Omental fat pad (tissue), 4 donors: ENCODE data around the gene HOXB1. TPM values are rescaled to one million over a fixed set of nuclear protein-coding genes. Genes with fewer than 3 reads are reported as not detected.

Experiments used
- ATAC-seq: fragments of 150-250 bp; one replicate; pipeline ENCODE4 v1.9.1; 2016; ENCODE audit warnings: mild to moderate bottlenecking, moderate library complexity; ENCODE audit not compliant: low FRiP score
- DNase-seq: peaks from one replicate; pipeline ENCODE4 v3.0.0-alpha.2; 2019; ENCODE audit warnings: low spot score
- total RNA-seq, 4 donors: library from RNA; depleted of rRNA; stranded (reverse); fragments of >200 nt; gene quantifications; one replicate each; pipeline ENCODE4 v1.1.0, GENCODE V29; 2016
- TF ChIP-seq, protein P1 (sequence below), 3 donors: fragments of 450-650 bp; IDR thresholded peaks; one replicate each; pipeline ENCODE4 v1.5.1; 2016 to 2017; ENCODE audit warnings: antibody characterized with exemption in 3 of 3, mild to moderate bottlenecking in 3 of 3, moderate library complexity in 2 of 3

Gene HOXB1
- total RNA-seq, 4 donors from 2014 or later: not detected

DNA sequence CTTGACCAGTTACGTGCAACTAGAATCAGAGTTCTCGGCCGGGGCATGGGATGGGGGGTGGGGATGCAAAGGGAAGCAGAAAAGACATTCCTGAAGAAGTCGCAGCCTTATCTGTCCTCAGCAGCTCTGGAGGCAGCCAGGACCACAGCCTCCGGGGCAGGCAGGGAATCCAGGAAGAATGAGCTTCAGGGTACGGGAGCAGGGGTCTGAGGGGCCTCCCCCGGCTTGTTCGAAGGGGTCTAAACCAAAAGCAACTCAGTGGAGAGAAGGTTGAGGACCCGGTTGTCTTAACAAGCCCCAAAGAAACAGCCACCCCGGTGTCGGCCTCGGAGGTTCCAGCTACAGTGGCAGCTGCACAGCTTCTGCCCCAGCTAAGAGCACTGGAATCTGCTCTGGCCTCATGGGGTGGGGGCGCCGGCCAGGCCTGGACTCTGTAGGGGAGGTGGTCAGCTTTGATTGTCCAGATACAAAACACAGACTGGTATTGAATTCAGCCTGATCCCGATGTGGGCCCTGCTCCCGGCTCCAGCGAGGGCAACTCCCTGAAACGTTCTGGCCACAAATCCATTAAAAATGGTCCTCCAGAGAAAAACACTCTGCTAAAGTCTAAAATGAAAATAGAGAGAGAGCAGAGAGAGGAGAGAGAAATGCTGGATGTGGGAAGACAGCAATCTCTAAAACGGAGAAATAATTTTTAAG is 39.7 kb upstream of the HOXB1 start:
- TF ChIP-seq, protein P1, sequence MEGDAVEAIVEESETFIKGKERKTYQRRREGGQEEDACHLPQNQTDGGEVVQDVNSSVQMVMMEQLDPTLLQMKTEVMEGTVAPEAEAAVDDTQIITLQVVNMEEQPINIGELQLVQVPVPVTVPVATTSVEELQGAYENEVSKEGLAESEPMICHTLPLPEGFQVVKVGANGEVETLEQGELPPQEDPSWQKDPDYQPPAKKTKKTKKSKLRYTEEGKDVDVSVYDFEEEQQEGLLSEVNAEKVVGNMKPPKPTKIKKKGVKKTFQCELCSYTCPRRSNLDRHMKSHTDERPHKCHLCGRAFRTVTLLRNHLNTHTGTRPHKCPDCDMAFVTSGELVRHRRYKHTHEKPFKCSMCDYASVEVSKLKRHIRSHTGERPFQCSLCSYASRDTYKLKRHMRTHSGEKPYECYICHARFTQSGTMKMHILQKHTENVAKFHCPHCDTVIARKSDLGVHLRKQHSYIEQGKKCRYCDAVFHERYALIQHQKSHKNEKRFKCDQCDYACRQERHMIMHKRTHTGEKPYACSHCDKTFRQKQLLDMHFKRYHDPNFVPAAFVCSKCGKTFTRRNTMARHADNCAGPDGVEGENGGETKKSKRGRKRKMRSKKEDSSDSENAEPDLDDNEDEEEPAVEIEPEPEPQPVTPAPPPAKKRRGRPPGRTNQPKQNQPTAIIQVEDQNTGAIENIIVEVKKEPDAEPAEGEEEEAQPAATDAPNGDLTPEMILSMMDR (IDR thresholded peaks at IDR 0.05): no peak
- no peak for DNase-seq
- no peak for ATAC-seq

DNA sequence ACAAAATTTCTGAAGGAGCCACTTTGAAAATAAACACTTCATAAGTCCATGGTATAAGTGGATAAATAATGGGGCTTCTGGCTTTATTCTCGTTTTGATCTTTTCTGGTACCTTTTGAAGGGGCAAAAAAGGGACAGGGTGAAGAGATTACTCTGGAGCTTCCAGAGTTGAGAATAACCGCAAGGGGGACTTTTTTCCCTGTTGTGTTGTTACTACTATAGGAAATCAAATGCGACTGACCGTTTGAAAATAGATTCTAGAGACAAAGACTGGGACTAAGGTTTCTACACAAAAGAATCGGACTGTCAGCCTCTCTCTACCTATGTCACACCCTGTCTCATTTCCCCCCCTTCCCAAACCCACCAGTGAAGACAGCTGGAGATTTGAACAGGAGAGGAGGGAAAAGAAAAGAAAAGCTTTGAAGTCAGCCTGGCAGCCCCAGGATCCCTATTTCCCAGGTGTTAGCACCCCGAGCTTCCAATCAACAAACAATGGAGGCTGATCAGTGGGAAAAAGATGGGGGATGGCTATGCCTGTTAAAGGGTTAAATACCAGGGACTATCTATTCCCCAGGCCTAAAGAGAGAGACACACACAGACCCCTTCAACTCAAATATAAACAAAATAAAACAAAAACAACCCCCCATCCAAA is 39.0 kb upstream of the HOXB1 start:
- no peak for DNase-seq
- ATAC-seq: no peak
- TF ChIP-seq, protein P1 (IDR thresholded peaks at IDR 0.05): no peak

DNA sequence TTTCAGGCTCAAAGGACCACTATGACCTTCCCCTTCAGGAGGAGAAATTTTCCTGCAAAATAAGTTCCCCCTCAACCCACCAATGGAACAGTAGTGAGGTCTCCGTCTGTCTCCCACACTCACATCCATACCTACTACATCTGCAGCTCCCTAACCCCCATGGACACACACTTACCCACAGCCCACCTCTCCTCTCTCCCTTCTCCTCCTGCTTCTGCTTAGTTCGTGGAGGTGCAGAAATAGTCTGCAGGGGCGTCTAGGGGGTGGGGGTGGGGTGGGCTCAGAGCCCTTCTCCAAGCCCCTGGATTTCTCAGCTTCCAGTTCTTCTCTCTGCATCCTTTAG is 38.4 kb upstream of the HOXB1 start:
- TF ChIP-seq, protein P1 (IDR thresholded peaks at IDR 0.05): no peak
- no peak for ATAC-seq

DNA sequence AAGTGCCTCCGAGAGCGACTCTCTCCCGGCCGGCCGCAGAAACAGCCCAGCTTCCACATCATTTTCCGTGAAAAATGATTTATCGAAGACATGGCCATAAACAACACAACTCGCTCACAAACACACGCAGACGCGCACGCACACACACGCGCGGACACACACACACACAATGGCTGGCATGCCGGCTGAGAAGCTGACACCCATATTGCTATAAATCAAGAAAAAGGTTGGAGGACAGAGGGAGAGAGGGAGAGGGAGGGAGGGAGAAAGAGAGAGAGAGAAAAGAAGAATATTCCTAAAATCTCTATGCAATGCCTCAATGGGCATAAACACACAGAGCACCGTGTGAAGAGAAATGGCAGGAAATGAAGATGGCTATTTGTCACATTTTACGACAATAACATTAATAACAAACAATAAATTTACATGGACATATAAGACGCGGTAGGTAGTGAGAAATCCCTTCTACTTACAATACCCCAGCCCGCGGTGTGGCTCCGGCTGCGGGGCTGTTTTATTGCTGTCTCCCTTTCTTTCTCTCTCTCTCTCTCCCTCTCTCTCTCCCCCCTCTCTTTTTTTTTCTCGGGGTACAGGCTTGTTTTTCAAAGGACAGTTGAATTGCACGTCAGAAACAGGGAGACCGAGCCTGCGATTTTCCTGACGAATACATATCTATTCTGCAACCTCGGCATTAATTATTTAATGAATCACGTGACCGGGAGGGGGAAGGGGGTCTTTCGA is 37.9 kb upstream of the HOXB1 start:
- ATAC-seq: no peak
- DNase-seq: no peak
- TF ChIP-seq, protein P1 (IDR thresholded peaks at IDR 0.05): no peak

More for the DNA sequence above, 38.4 kb upstream of the HOXB1 start:
- no peak for DNase-seq

DNA sequence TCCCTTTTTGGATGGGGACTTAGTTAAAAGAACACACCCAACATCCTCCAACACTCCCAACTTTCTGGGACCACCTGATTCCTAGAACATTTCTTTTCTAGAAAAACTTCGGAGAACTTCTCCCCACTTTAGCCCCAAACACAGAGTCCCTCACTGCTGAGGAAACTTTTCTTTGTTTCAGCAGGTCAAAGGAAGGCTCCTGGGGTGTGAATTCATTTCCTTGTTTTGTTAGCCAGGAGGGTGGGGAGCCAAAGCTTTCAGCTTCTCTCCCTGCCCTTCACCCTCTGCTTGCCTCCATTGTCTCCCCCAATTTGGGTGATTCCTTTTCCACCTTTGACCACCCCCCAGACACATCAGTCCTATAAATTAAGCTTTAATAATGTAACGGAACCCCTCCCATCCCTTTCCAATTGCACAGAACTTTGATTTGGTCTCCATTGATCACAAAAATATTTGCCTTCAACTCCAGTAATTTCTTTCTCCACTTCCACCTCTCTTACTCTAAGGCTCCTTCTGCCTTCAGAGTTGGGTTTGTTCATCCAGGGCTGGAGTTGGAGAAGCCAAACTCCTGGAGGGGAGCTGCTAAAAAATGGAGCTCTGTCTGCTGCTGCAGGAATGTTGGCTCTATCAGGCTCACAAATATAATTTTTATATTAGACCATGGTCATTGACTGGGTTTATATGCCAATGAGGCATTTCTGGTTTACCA is 37.0 kb upstream of the HOXB1 start:
- ATAC-seq (no peak), DNase-seq (no peak)
- TF ChIP-seq, protein P1 (IDR thresholded peaks at IDR 0.05): no peak

DNA sequence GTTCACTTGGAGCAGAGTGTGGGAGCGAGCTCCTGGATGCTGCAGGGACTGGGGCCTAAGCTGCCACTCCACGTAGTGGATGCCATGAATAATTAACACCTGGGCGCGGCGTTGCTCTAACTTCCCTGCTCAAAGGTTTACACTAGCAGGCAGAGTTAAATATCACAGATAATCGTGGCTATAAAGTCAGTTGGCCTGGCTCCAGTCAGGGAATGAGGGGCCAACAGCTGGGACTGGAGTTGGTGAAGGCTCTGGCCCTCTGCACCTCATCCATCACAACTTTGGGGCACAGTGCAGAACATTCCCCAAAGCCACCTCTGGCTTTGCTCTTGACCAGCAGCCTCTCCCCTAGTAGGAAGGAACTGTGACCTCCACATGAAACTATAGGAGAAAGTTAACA is 36.4 kb upstream of the HOXB1 start:
- DNase-seq (no peak), ATAC-seq (no peak)
- TF ChIP-seq, protein P1 (IDR thresholded peaks at IDR 0.05): no peak
